ENCODE results near the gene ZNF107.

Gene ZNF107

GRCh38 chr7:64651632-64652165 lies 14.2 kb upstream of the ZNF107 start:
- H3K79me2 ChIP-seq (ENCODE audit: control insufficient read depth, insufficient read depth, low read length): no peaks in the 10 kb centered on the region
- H3K36me3 ChIP-seq (ENCODE audit: control insufficient read depth, insufficient read depth, low read length): no peaks in the 10 kb centered on the region
- no peak overlapping the region for H3K56ac ChIP-seq (ENCODE audit: low read length)
- H4K8ac ChIP-seq (ENCODE audit: low read depth, low read length): no peak overlapping the region
- H3K4me2 ChIP-seq (ENCODE audit: low read length): no peak overlapping the region
- H4K5ac ChIP-seq (ENCODE audit: low read length): no peak overlapping the region
- H2AK5ac ChIP-seq (ENCODE audit: low read length): no peak overlapping the region
- H2BK15ac ChIP-seq (replicated peaks; ENCODE audit: low read depth): no peak overlapping the region
- no peak overlapping the region for H3K4ac ChIP-seq (ENCODE audit: low read depth, low read length)
- no peaks in the 10 kb centered on the region for H3K79me1 ChIP-seq (ENCODE audit: low read length)
- no peak overlapping the region for H3K18ac ChIP-seq (ENCODE audit: low read length)
- no peaks in the 10 kb centered on the region for H3K27me3 ChIP-seq (ENCODE audit: insufficient read depth, low read length, poor library complexity)
- H2BK5ac ChIP-seq (ENCODE audit: low read length): no peak overlapping the region
- WGBS (ENCODE audit: extremely low coverage, insufficient coverage, low lambda C conversion rate): no CpG with 5 or more reads among the region's 4 CpGs
- H3K4me1 ChIP-seq (ENCODE audit: control insufficient read depth, low read depth, low read length): no peaks in the 10 kb centered on the region
- no peak overlapping the region for H2BK120ac ChIP-seq (ENCODE audit: low read depth, low read length)
- DNase-seq: no peak
- no peak overlapping the region for H3K9ac ChIP-seq (ENCODE audit: low read length)
- H3K23ac ChIP-seq (ENCODE audit: low read length): no peak overlapping the region
- H3K4me3 ChIP-seq (ENCODE audit: low read length): no peak overlapping the region
- H3K27ac ChIP-seq (ENCODE audit: low read depth, low read length): no peak overlapping the region

DNA sequence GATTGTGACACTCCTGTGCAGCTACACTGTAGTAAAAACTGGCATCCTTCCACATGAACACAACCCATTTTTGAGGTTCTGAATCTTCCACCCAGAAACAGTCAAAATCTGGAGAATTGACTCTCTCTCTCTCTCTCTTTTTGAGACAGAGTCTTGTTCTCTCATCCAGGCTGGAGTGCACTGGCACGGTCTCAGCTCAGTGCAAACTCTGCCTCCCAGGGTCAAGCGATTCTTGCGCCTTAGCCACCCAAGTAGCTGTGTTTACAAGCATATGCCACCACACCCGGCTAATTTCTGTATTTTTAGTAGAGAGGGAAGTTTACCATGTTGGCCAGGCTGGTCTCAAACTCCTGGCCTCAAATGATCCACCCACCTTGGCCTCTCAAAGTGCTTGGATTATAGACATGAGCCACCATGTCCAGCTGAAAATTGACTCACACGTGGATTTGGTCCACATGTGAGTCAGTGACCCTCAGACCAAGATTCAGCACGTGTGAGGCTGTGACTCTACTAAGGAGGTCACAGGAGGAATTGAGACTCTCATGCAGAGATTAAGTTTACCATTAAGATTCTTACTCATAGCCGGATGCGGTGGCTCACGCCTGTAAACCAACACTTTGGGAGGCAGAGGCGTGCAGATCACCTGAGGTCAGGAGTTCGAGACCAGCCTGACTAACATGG lies 12.1 kb upstream of the ZNF107 start:
- no peak overlapping the region for H2BK5ac ChIP-seq (ENCODE audit: low read length)
- H3K79me1 ChIP-seq (ENCODE audit: low read length): no peaks in the 10 kb centered on the region
- H3K4me1 ChIP-seq (ENCODE audit: control insufficient read depth, low read depth, low read length): no peaks in the 10 kb centered on the region
- H4K8ac ChIP-seq (ENCODE audit: low read depth, low read length): no peak overlapping the region
- no peaks in the 10 kb centered on the region for H3K36me3 ChIP-seq (ENCODE audit: control insufficient read depth, insufficient read depth, low read length)
- H3K27ac ChIP-seq (ENCODE audit: low read depth, low read length): no peak overlapping the region
- no peak overlapping the region for H3K18ac ChIP-seq (ENCODE audit: low read length)
- no peak overlapping the region for H3K4ac ChIP-seq (ENCODE audit: low read depth, low read length)
- no peak overlapping the region for H4K5ac ChIP-seq (ENCODE audit: low read length)
- H3K27me3 ChIP-seq (ENCODE audit: insufficient read depth, low read length, poor library complexity): no peaks in the 10 kb centered on the region
- DNase-seq: no peak
- no peak overlapping the region for H3K4me3 ChIP-seq (ENCODE audit: low read length)
- no peak overlapping the region for H2BK15ac ChIP-seq (replicated peaks; ENCODE audit: low read depth)
- H3K23ac ChIP-seq (ENCODE audit: low read length): no peak overlapping the region
- H3K9ac ChIP-seq (ENCODE audit: low read length): no peak overlapping the region
- no peaks in the 10 kb centered on the region for H3K79me2 ChIP-seq (ENCODE audit: control insufficient read depth, insufficient read depth, low read length)
- no peak overlapping the region for H3K56ac ChIP-seq (ENCODE audit: low read length)
- H2AK5ac ChIP-seq (ENCODE audit: low read length): no peak overlapping the region
- WGBS (ENCODE audit: extremely low coverage, insufficient coverage, low lambda C conversion rate): no CpG with 5 or more reads among the region's 11 CpGs
- H2BK120ac ChIP-seq (ENCODE audit: low read depth, low read length): no peak overlapping the region
- no peak overlapping the region for H3K4me2 ChIP-seq (ENCODE audit: low read length)

DNA sequence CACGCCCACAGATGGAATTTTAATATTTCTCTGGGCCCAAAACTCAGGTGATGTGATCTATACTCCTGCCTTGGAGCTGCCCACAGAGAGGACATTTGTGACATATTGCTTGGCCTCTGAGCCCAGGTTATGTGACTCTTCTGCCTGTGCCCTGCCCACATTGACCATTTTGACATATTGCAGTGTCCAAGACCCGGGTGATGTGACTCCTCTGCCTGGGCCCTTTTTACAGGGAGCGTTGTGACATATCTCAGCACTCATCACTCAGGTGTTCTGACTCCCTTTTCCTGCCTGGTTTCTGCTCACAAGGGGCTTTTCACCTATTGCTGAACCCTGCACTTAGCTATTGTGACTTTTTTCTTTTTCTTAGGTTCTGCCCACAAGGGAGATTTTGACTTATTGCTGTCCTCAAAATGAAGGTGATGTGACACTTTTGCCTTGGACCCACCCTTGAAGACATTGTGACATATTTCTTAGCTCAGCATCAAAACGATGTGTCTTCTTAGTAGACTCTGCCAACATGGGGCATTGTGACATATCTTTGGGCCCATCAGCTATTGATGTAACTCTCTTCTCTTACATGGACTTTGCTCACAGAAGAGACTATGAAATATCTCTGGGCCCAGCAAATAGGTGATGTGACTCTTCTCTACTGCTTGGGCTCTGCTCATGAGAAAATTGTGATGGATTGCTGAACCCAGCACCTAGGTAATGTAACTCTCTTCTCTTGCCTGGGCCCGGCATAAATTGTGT lies 11.0 kb upstream of the ZNF107 start:
- no CpG with 5 or more reads among the region's 5 CpGs for WGBS (ENCODE audit: extremely low coverage, insufficient coverage, low lambda C conversion rate)

GRCh38 chr7:64655811-64656210 lies 10.1 kb upstream of the ZNF107 start:
- Histone ChIP-seq H2BK15ac (replicated peaks; ENCODE audit: low read depth) (no peak overlapping the region), H3K23ac (ENCODE audit: low read length) (no peak overlapping the region), H2BK120ac (ENCODE audit: low read depth, low read length) (no peak overlapping the region), H3K27ac (ENCODE audit: low read depth, low read length) (no peak overlapping the region), H3K56ac (ENCODE audit: low read length) (no peak overlapping the region), H3K4ac (ENCODE audit: low read depth, low read length) (no peak overlapping the region), H3K9ac (ENCODE audit: low read length) (no peak overlapping the region), H3K79me1 (ENCODE audit: low read length) (no peaks in the 10 kb centered on the region), H2BK5ac (ENCODE audit: low read length) (no peak overlapping the region), H3K18ac (ENCODE audit: low read length) (no peak overlapping the region), H4K5ac (ENCODE audit: low read length) (no peak overlapping the region), H3K4me3 (ENCODE audit: low read length) (no peak overlapping the region), H3K4me1 (ENCODE audit: control insufficient read depth, low read depth, low read length) (no peaks in the 10 kb centered on the region), H2AK5ac (ENCODE audit: low read length) (no peak overlapping the region), H4K8ac (ENCODE audit: low read depth, low read length) (no peak overlapping the region), H3K27me3 (ENCODE audit: insufficient read depth, low read length, poor library complexity) (no peaks in the 10 kb centered on the region), H3K4me2 (ENCODE audit: low read length) (no peak overlapping the region), H3K36me3 (ENCODE audit: control insufficient read depth, insufficient read depth, low read length) (no peaks in the 10 kb centered on the region), H3K79me2 (ENCODE audit: control insufficient read depth, insufficient read depth, low read length) (no peaks in the 10 kb centered on the region)
- no CpG with 5 or more reads among the region's 2 CpGs for WGBS (ENCODE audit: extremely low coverage, insufficient coverage, low lambda C conversion rate)
- DNase-seq: no peak

More for the DNA sequence above, 11.0 kb upstream of the ZNF107 start:
- H2BK120ac ChIP-seq (ENCODE audit: low read depth, low read length): no peak overlapping the region
- H3K79me2 ChIP-seq (ENCODE audit: control insufficient read depth, insufficient read depth, low read length): no peaks in the 10 kb centered on the region
- H3K4me2 ChIP-seq (ENCODE audit: low read length): no peak overlapping the region
- no peak overlapping the region for H2BK5ac ChIP-seq (ENCODE audit: low read length)
- H4K5ac ChIP-seq (ENCODE audit: low read length): no peak overlapping the region
- H2AK5ac ChIP-seq (ENCODE audit: low read length): no peak overlapping the region
- no peak overlapping the region for H3K9ac ChIP-seq (ENCODE audit: low read length)
- no peak overlapping the region for H3K4ac ChIP-seq (ENCODE audit: low read depth, low read length)
- no peaks in the 10 kb centered on the region for H3K4me1 ChIP-seq (ENCODE audit: control insufficient read depth, low read depth, low read length)
- H4K8ac ChIP-seq (ENCODE audit: low read depth, low read length): no peak overlapping the region
- H3K18ac ChIP-seq (ENCODE audit: low read length): no peak overlapping the region
- no peak overlapping the region for H3K23ac ChIP-seq (ENCODE audit: low read length)
- no peak overlapping the region for H3K56ac ChIP-seq (ENCODE audit: low read length)
- no peaks in the 10 kb centered on the region for H3K79me1 ChIP-seq (ENCODE audit: low read length)
- H3K27ac ChIP-seq (ENCODE audit: low read depth, low read length): no peak overlapping the region
- H2BK15ac ChIP-seq (replicated peaks; ENCODE audit: low read depth): no peak overlapping the region
- DNase-seq: no peak
- no peaks in the 10 kb centered on the region for H3K27me3 ChIP-seq (ENCODE audit: insufficient read depth, low read length, poor library complexity)
- H3K36me3 ChIP-seq (ENCODE audit: control insufficient read depth, insufficient read depth, low read length): no peaks in the 10 kb centered on the region
- H3K4me3 ChIP-seq (ENCODE audit: low read length): no peak overlapping the region

GRCh38 chr7:64656489-64656888 lies 9.4 kb upstream of the ZNF107 start:
- no peak overlapping the region for H4K8ac ChIP-seq (ENCODE audit: low read depth, low read length)
- no peak overlapping the region for H3K27ac ChIP-seq (ENCODE audit: low read depth, low read length)
- H3K4me3 ChIP-seq (ENCODE audit: low read length): no peak overlapping the region
- WGBS (ENCODE audit: extremely low coverage, insufficient coverage, low lambda C conversion rate): no CpG with 5 or more reads among the region's 3 CpGs
- H3K56ac ChIP-seq (ENCODE audit: low read length): no peak overlapping the region
- H3K4me2 ChIP-seq (ENCODE audit: low read length): no peak overlapping the region
- no peak for DNase-seq
- no peaks in the 10 kb centered on the region for H3K79me1 ChIP-seq (ENCODE audit: low read length)
- H3K79me2 ChIP-seq (ENCODE audit: control insufficient read depth, insufficient read depth, low read length): no peaks in the 10 kb centered on the region
- no peaks in the 10 kb centered on the region for H3K36me3 ChIP-seq (ENCODE audit: control insufficient read depth, insufficient read depth, low read length)
- H3K9ac ChIP-seq (ENCODE audit: low read length): no peak overlapping the region
- H4K5ac ChIP-seq (ENCODE audit: low read length): no peak overlapping the region
- H2BK15ac ChIP-seq (replicated peaks; ENCODE audit: low read depth): no peak overlapping the region
- no peak overlapping the region for H3K23ac ChIP-seq (ENCODE audit: low read length)
- H2BK120ac ChIP-seq (ENCODE audit: low read depth, low read length): no peak overlapping the region
- H3K4ac ChIP-seq (ENCODE audit: low read depth, low read length): no peak overlapping the region
- H3K4me1 ChIP-seq (ENCODE audit: control insufficient read depth, low read depth, low read length): no peaks in the 10 kb centered on the region
- no peak overlapping the region for H3K18ac ChIP-seq (ENCODE audit: low read length)
- H2BK5ac ChIP-seq (ENCODE audit: low read length): no peak overlapping the region
- H3K27me3 ChIP-seq (ENCODE audit: insufficient read depth, low read length, poor library complexity): no peaks in the 10 kb centered on the region
- H2AK5ac ChIP-seq (ENCODE audit: low read length): no peak overlapping the region

All from mesendoderm (in vitro differentiated cells).